ENCODE data around the gene HES7.

The HES7 gene

DNA sequence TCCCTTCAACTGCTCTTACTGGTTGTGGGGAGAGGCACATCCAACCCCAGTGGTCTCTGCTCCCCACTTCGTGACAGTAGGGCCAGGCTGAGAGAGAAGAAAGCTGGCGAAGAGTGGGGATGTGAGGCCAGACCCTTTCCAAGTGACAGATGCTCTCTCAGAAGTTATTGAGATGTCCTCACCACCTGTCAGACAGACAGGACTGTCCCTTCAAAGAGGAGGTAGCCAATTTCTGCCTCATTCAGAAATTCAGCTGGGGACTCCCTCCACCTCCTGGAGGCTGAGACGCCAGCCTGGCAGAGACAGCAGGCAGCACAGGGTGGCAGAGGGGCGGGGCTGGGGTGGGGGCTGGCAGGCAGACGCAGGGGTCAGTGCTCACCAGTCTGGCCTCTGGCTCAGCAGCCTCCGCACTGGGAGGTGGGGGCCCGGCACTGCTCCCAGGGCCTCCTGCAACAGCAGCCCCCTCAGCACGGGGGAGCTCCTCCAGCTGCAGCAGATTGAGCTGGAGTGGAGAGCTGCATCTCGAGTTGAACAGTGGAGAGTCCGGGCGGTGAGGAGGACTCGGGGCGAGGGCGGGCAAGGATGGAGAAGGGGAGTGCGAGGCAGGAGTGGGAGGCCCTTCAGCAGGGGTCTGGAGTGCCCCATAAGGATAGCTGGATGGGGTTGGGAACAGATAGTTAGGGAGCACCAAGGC, 19.1 kb upstream of the HES7 start:
- no peak for DNase-seq

DNA sequence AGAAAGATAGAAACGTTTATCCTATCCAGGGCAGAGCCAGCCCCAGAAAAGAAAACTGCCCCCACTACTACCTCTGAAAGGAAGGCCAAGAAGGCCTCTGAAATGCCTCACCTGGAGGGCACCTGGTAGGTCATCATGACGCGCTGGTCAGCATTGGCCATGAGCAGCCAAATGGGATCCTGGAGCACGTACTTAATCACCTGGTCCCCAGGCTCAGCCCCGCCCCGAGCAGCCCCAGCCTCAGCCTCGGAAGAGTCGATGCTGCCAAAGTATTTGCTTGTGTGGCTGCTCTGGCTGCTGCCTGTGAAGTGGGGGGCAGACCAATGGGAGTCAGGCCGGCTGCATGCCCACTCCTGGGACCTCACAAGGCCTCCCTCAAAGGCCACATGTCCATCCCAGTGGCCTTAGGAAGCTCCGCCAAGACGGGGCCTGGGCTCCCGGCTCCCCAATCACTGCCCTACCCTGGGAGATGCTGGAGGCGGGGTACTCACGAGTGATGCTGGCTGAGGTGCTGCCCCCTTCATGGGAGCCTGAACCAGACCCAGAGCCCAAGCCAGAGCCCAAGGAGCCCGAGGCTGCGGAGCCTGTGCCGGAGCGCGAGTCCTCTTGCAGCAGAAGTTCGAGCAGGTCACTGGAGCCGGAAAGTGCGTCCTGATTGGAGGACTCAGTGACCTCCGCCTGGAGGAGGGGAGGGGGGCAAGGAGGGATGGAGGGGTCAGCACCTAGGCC, 18.4 kb upstream of the HES7 start:
- DNase-seq: no peak

DNA sequence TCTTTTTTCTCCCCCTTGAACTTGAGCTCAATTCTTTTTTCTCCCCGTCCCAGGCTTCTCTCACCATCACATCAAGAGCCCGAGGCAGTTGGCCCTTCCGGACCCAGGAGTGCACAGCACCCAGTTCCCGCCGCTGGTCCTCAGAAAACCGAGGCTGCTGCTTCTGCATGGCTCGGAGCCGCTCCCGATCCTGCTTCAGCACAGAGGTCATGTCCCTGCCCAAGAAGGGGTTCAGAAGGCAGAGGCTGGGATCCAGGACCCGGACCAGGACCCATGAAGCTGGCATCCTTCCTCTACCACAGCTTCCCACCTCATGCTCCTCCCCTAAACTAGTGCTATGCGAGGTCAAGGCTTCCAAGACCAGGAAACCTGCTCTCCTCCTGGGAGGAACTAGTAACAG, 17.8 kb upstream of the HES7 start:
- no peak for DNase-seq

DNA sequence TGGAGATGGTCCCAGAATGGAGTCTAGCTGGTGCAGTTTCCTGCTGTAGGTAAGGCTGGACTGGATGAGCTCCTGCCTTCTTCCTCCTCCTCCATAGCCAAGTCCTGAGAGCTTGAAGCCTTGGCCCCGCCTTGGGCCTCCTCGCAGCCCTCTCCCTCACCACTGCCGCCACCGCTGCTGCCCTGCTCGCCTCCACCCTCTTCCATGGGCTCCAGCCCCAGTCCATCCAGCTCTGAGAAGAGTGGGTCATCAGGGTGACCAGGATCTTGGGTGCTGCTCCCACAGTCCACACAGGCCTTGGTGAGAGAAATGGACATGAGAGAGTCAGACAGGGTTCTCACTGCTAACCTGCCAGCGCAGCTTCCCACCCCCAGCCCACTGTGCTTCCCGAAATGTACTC, 17.1 kb upstream of the HES7 start:
- DNase-seq: no peak

DNA sequence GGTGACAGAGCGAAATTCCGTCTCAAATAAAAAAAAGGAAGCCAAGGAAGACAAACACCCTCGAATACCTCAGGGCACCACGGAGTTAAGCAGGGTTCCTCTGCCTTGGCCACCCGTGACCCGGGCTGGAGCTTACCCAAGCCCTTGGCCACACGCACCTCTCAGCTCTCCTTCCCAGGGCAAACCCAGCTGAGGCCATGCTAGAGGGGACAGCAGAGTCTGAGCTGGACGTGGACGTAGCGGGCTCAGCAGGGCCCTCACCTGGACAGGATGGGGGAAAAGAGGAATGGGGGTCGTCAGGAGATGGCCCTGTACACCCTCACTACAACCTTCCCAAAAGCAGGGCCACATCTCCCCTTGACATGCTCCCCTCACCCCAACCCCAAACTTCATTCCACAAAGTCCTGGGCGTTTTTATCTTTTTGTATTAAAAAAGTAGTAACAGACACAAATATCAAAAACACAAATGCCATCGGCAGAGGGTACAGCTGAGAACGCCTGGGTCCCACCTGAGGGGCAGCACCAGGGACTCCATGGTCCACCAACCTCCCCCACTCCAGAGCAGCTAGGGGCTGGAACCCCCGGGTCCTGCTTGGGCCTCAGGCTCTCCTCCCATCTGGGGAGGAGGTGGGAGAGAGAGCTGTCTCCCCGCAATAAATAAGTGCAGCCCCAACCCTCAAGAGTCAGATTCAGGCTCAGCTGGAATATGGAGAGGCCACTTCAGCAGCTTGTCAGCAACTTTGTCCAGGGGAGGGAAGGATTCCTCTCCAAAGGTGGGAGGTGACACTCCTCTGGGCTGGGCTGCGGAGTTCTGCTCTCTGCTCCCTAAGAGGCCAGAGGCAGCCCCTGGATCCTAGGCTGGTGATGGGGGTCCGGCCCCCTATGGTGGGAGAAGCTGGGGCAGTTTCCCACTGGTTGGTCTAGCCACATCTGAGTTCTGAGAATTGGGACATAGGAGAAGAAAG, 16.4 kb upstream of the HES7 start:
- DNase-seq: no peak

DNA sequence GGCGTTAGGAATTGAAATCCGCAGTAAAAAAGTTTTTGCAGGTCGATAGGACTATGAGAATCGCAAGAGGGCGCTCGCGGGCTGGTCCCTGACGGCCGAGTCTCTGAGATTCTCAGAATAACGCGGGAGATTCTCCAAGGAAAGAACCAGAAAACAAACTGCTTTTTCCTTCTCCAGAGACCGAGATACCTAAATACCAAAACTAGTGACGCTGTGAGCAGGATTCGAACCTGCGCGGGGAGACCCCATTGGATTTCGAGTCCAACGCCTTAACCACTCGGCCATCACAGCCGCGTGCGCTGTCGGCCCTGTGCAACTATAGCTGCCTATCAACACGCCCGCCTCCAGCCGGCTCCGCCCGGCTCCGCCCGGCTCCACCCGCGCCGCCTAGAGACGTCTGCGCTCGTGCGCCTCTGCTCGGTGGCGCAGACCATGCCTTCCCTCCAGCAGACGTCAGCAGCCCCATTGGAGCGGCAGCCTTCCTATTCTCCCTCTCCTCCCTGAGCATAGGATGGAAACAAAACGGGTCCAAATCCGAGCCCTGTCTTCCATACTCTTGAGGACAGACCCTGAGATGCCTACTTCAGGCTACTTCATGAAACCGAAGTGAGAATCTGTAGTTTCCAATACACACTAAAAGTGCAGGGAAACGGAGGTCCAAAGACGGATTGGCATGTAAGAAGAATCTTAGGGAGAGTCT, 14.9 kb upstream of the HES7 start:
- peak; percentile 94 for DNase-seq

DNA sequence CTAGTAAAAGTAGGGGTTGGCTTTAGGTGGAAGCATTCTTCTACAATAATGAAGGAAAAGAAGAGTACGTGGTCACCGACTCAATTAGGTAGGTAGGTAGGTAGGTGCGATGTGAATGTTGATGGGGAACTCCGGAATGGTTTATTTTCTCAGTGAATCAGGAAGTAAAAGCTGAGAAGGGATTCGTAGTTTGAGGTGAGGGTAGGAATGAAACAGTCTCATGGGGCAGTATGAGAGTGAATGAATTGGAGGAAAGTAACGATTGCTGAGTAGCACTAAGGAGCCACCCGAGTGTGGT, 14.4 kb upstream of the HES7 start:
- DNase-seq: no peak

DNA sequence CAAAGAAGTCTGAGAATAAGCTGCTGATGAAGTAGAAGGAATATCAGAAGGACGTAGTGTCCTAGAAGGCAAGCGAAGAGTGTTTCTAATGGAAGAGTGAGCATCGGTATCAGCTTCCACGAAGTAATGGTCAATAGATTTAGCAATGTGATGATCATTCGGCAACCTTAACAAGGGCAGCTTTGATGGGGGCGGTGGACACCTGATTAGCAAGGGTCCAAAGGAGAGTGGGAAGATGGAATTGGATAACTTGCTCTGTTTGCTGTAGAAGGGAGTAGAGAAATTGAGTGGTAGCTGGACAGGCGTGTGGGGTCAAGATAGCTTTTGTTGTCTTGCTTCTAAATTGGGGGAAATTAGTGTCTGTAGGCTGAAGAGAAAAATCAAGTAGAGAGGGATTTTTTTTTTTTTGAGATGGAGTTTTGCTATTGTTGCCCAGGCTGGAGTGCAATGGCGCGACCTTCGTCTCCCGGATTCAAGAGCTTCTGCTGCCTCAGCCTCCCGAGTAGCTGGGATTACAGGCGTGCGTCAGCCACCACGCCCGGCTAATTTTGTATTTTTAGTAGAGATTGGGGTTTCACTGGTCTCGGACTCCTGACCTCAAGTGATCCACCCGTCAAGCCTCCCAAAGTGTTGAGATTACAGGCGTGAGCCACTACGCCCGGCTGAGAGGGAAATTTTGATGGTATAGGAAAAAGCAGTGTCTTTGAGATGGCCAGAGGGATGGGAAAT, 13.9 kb upstream of the HES7 start:
- DNase-seq: no peak

DNA sequence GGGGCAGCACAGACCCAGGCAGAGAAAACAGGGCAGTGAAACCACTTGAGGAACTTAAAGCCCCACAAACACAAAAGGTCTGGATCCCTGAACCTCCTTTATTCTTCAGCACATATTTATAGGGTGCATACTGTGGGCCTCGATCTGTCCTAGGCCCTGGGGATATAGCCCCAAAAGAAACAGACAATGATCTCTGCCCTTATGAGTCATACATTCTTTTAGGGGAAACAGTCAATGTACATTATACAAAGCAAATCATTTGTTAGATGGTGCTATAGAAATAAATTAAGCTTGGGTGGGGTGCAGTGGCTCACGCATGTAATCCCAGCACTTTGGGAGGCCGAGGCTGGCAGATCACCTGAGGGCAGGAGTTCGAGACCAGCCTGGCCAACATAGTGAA, 10.0 kb upstream of the HES7 start:
- no peak for DNase-seq

DNA sequence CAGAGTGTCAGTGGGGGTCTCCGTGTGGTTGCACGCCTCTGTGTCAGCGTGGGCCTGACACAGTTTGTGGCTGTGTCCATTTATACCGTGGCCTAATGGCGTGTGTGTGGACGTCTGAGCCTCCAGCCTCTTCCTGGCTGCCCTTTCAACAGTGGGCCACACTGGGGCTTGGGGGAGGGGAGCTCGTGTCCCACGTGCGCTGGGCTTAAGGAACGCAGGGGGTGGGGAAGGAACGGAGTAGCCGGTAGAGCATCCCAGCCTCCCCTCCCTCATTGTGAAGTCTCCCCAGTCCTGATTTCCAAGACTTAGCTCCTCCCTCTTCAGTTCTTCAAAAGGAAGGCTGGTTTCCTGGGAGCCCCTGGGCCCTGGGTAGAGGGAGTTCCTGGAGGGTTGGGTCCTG, 9.5 kb upstream of the HES7 start:
- DNase-seq: no peak

DNA sequence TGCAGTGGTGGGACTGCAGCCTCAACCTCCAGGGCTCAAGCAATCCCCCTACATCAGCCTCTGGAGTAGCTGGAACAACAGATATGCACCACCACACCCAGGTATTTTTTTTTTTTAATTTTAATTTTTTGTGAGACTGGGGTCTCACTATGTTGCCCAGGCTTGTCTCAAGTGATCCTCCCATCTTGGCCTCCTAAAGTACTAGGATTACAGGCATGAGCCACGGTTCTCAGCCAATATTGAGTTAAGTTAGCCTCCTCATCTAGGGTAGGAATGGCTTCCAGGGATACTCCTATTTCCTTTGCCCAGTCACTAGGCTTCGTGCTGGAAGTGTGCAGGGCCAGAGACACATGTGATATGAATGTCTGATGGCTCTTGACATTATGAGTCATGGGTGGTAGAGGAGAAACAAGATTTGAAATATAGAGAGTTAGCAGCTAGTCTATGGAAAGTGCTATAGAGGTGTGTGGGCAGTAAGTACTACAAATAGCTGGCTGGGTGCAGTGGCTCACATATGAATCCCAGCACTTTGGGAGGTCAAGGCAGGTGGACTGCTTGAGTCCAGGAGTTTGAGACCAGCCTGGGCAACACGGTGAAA, 8.0 kb upstream of the HES7 start:
- DNase-seq: no peak

DNA sequence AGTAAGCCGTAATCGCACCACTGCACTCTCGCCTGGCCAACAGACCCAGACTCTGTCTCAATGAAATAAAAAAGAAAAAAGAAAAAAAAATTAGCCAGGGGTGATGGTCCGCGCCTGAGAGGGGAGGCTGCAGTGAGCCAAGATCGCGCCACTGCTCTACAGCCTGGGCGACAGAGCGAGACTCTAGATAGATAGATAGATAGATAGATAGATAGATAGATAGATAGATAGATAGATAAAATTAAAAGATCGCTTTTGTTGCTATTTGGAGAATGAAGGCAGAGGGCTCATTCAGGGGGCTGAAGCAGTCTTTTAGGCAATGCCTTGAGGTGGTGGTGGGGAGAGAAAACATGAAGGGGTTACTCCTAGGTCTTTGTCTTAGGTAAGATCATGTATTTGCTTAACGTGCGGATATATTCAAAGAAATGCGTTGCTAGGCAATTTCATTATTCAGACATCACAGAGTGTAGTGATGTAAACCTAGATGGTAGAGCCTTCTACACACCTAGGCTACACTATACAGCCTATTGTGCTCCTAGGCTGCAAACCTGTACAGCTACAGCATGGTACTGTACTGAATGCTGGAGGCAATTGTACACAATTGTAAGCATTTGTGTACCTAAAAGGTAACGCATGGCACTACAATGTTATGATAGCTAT, 4.3 kb upstream of the HES7 start:
- DNase-seq: no peak

DNA sequence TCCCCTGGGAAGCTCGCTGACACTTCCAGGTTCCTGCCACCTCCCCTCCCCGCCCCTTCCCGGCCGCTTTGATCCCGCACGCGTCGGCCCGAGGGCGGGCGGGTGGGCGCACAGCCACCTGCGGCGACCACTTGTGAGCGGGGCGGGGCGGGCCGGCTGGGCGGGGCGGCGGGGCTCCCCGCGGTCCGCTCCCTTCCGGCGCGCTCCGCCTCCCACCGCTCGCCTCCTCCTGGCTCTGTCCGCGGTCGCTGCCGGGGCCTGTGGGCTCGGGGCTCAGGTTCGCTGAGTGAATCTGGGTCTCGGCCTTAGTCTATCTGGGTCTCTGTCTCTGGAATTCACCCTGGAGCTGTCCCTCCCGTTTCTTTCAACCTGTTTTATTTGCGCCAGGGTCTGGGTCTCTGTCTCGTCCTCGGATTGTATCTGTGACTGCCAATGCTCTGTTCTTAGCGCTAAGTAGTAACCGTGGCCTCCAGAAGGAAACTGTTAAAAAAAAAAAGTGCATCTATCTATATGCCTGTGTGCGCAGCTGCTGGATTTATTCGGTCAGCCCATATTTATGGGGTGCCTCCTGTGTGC, 2.7 kb upstream of the HES7 start:
- DNase-seq: no peak

DNA sequence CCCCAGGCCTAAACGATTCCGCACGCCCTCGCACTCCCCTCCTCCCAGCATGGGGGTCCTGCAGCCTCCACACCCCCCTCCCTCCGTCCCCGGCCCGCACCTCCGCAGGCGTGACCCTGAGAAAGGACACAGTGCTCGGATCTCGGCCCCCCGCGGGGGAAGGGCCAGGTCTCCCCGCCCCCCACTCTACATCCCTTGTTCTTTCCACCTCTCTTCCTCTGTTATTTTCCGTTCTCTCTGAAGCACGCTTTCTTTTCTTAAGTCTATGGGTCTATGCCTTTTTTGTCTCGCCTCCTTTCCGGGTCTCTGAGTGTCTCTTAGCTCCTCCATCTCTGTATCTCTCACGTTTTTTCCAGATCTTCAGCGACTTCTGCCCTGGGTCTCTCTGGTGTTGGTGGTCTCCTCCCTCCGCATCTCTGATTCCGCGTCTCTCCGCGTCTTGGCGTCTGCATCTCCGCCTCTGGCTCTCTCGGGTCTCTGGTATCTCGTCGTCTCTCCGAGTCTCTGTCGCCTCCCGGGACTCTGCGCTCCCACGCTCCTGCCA, 2.1 kb upstream of the HES7 start:
- no peak for DNase-seq

DNA sequence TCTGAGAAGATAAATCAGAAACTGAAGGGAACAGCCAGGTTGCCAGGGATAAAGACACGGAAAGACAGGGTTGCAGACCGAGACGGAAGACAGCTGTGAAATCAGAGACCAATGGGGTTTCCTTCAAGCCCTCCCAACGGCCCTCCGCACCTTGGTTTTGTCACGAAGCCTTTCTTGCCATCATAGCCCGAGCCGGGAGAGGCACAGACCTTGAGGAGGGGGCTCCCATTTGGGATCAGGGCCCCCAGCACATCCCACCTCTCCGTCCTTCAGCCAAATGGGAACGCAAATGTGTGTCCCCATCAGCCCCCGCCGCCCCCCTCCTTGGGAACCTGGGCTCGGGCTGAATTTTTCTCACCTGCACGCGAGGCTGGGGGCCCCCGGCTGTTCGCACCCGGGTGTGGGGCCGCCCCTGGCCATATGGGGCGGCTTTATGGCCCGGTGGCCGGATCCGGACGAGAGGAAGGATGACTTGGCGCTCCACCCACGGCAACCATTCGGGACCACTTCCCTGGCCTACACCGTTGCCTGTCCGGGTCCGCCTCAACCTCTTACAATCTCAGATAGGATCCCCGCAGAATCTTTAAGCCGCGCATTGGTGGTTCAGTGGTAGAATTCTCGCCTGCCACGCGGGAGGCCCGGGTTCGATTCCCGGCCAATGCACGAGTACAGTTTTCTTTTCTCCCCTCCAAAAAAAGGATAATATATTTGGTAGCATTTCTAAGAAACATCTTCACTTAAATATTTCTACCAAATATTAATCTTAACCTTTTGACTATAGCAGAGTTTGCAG, 1.4 kb upstream of the HES7 start:
- peak; percentile 61 for DNase-seq

DNA sequence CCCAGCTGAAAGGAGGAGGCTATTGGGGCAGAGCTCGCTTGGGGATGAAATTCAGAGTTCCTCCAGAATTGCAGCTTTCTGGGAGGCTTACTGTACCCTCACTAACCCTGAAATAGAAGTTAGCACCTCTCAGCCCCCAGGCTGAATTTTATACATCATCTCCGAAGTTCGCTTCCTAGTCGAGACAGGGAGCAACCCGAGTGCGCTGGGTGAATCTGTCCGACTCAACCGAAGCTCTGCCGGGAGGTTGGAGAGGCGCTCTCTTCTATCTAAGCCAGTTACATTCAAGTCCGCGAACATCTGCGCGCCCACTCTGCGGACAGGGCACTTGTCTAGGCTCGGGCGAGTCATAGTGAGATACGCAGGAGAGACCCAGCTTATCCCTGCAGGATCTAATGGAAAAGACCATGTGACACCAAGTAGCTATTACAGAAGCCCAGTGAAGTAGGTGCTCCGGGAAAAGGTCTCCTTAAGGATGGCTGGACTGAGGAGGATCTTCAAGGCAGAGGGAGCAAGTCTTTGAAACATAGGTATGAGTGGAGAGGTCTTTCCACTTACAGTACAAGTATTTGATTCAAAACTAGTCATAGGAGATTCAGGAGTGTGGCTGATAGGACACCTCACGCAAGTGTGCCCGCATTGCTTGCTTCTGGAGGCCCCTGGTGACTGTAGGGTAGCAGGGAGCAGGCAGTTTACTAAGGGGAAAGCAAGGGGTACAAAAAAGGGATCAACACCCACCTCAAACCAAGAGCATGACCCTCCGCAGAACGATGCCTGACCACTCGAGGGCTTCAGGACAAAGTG, 646 bp upstream of the HES7 start:
- DNase-seq: no peak

DNA sequence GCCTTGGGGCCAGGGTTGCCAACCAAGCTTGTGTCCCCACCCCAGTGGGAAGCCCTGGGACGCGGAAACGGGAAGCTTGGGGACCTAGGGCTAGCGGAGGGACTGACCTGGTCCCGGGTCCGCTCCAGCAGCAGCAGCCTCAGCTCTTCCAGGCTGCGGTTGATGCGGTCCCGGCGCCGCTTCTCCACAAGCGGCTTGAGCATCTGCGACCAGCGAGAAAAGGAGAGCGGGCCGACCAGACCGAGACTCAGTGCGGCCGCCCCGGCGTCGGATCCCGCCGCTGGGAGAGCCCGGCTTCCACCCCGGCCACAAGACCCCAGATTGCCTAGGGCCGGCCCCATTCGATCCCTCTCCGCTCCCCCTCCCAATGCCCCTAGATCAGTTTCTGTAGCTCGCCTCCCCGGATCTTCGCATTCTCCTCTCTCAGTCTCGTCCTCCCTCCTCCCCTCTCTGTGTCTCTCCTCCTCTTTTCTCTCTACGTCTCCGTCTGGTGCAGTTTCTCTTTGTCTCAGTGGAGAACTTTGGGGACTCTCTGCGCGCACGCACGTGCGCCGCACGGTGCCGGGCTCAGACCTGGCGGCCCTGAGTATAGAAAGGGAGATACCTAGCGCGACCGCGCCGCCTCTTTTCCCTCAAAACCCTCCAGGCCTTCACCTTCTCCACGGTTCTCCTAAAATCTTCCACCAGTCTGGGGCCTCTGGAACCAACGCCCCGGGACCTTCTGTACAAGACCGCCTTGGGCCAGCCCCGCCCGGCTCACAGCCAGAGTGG, 797 bp downstream of the HES7 start:
- DNase-seq: no peak

DNA sequence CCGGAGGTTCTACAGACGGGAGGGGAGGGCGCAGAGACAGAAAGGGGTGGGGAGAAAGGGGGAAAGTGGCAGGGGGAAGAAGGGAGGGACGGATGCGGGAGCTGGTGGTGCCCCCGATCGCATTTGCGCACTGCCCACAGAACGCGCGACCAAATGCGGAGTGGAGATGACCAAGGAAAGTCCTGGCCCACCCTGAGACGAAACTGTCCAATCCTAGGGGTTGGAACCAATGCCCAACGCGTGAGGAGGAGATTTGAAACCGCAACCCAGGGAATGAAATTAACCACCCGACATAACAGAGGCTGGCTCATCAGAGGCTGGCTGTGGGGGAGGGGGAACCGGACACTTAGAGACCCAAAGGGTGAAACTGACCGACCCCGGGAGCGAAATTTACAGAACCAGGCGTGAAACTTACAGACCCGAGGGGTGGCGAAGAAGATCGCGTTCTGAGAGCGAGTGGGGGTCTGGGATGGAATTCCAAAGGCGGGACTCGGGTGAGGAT, 1.4 kb downstream of the HES7 start:
- DNase-seq: no peak
